ENCODE results near the gene INA. TPM values are rescaled to one million over a fixed set of nuclear protein-coding genes. Genes with fewer than 3 reads are reported as not detected.
"Not testable (repeated sequence)": the region's sequence is repeated elsewhere in the genome, so short reads cannot be mapped to it uniquely, and the experiment has no call there.

INA gene
- total RNA-seq, 1 donor from 2014 or later, result not detected

DNA sequence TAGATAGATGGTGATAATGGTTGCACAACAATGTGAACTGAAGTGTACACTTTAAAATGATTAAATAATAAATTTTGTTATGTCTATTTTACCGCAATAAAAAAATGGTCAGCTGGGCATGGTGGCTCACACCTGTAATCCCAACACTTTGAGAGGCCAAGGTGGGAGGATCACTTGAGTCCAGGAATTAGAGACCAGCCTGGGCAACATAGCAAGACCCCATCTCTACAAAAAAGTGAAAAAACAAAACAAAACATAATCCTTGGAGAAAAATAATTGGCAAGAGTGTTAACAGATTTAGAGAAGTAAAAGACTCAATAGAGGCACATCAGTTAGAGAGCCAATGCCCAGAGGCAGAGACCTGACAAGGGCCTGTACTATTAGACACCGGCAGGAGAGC, 41.2 kb upstream of the INA start:
- Histone ChIP-seq H3K27me3 (ENCODE audit: low read depth) (no peaks in the 10 kb centered on the region), H3K27ac (no peak overlapping the region), H3K4me3 (no peak overlapping the region), H3K36me3 (no peaks in the 10 kb centered on the region), H3K4me1 (peaks cover 41% of the 10 kb centered on the region), H3K9me3 (no peaks in the 10 kb centered on the region)
- DNase-seq (no peak), ATAC-seq (no peak)
- no peak for TF ChIP-seq CTCF (IDR thresholded peaks at IDR 0.05)
- intact Hi-C loops (cut with DNase I), result no loop called here

DNA sequence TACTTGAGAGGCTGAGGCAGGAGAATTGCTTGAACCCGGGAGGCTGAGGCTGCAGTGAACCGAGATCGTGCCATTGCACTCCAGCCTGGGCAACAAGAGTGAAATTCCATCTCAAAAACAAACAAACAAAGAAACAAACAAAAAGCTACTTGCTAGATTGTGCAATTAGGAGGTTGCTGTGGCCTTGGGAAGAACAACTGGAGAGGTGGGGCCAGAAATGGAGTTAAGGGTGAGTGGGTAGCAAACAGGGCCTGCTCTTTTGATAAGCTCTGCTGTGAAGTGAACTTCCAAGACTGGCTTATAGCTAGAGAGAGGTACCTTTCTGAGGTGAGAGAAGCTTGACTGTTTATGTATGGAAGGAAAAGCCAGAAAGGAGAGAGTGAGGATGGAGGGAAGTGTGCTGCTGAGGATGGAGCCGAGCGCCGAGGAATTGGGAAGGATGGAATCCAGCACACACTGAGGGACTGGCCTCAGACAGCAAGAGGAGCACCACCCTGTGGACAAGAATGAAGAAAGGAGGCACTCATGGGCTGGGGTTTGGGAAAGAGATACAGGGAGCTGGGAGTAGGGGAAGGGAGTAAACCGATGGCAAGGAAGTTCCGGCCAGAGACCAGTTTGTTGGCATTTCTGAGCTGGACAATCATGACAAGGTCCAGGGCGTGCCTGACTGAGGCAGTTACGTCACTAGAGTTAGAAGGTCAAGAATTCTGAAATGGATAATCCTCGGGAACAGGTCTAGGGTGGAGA, 38.3 kb upstream of the INA start:
- peak; percentile 52 for DNase-seq

DNA sequence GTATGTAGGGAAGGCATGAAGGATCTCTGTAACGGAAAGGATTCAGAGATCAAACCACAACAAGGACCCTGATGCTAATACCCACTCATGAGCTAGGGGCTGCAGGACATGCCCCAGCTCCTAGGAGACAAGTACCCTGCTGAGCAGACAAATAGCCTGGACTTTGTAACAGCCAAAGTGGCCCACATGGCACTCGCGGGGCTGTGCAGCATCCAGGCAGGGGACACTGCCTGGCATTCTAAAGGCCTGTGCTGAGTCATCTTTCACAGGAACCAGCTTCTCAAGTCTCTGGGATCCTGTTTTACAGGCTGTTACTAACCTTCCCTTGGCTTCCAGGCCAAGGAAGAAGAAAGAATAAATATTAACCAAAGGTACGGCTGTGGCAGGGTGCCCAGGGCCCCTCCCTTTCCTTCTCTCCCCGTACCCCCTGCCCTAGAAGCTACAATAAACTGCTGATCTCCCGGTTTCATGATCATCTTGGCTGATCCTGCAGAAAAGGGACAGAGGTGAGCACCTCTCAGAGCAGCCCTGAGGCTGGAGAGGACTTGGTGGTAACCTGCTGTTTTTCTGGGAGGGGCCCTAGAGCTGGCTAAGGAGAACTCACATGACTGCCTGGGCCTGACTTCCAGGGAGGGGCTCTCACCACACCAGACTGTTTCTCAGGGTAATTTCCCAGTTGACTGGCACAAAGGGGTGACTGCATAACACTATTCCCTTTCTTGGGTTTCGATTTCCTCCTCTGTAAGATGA, 35.5 kb upstream of the INA start:
- Histone ChIP-seq H3K4me3 (no peak overlapping the region), H3K9me3 (no peaks in the 10 kb centered on the region), H3K36me3 (no peaks in the 10 kb centered on the region), H3K27me3 (ENCODE audit: low read depth) (no peaks in the 10 kb centered on the region), H3K4me1 (peaks cover 39% of the 10 kb centered on the region), H3K27ac (peak overlapping the region; percentile 64)
- no peak for TF ChIP-seq CTCF (IDR thresholded peaks at IDR 0.05)
- ATAC-seq, result peak; percentile 89 to 92
- intact Hi-C loops (cut with DNase I), result loop anchor here (10.0 kb wide), 1 partner anchor 327 kb away; the partner anchor contains the start of gene CNNM2
- DNase-seq, result peak; percentile 73

More for the DNA sequence above, 38.3 kb upstream of the INA start:
- peak; percentile 52 to 54 for ATAC-seq
- Histone ChIP-seq H3K27ac (peak overlapping the region; percentile 54), H3K27me3 (ENCODE audit: low read depth) (no peaks in the 10 kb centered on the region), H3K36me3 (no peaks in the 10 kb centered on the region), H3K4me1 (peaks cover 39% of the 10 kb centered on the region), H3K9me3 (no peaks in the 10 kb centered on the region), H3K4me3 (no peak overlapping the region)
- intact Hi-C loops (cut with DNase I), result no loop called here
- TF ChIP-seq CTCF (IDR thresholded peaks at IDR 0.05), result no peak

DNA sequence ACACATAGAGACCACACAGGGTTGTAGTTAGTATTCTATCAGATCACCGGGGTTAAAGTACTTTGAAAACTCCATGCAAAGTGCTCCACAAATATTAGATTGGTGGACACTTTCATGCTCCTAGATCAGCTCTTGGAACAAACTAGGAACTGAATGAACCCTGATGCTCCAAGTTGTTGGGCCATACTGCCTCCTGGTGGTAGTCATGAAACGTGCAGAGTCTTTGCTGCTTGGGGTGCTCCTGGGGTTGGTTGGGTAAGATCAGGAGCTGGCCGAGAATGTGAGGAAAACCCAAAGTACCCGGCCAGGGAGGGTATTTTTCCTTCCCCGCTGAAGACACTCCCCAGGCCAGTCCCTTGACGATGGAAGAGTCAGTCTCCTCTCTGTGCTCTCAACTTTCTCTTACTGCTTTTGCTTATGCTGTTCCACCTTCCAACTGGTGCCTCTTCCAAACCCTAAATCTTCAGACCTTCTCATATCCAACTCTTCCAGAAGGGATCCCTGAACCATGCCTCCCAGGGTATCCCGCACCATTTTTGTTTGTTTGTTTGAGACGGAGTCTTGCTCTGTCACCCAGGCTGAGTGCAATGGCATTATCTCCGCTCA, 32.2 kb upstream of the INA start:
- H3K27ac ChIP-seq, result no peak overlapping the region
- no peaks in the 10 kb centered on the region for H3K27me3 ChIP-seq (ENCODE audit: low read depth)
- H3K9me3 ChIP-seq, result no peaks in the 10 kb centered on the region
- TF ChIP-seq CTCF (IDR thresholded peaks at IDR 0.05), result peak; percentile 93
- ATAC-seq, result peak; percentile 79 to 84
- H3K4me3 ChIP-seq, result no peak overlapping the region
- intact Hi-C loops (cut with DNase I), result loop anchor here (10.0 kb wide), 1 partner anchor 330 kb away; the partner anchor contains the start of gene CNNM2
- H3K36me3 ChIP-seq, result no peaks in the 10 kb centered on the region
- peak; percentile 63 for DNase-seq
- peaks cover 26% of the 10 kb centered on the region for H3K4me1 ChIP-seq

DNA sequence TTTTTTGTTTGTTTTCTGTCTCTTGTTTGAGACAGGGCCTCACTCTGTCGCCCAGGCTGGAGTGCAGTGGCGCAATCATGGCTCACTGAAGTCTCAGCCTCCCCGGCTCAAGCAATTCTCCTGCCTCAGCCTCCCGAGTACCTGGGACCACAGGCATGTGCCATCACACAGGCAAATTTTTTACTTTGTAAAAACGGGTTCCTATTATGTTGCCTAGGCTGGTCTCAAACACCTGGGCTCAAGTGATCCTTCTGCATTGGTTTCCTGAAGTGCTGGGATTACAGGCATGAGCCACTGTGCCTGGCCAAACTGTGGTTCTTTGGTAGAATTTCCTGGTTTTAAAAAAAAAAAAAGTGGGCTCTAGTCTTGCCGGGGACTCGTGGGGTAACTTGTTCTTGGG, 31.4 kb upstream of the INA start, which contains the start of gene RPEL1:
TSS of gene RPEL1 (plus strand) at position 301 of the 400 bp plus-strand sequence. CDS start 110 bp downstream, outside the sequence.
- peaks cover 18% of the 10 kb centered on the region for H3K4me1 ChIP-seq
- H3K4me3 ChIP-seq; ATAC-seq; H3K36me3 ChIP-seq; DNase-seq; H3K9me3 ChIP-seq; H3K27ac ChIP-seq; H3K27me3 ChIP-seq (ENCODE audit: low read depth): not testable (repeated sequence)
- intact Hi-C loops (cut with DNase I), result loop anchor here (10.0 kb wide), 1 partner anchor 331 kb away; the partner anchor contains the start of gene CNNM2
